HG03442 (cell line): ENCODE results near the gene SLC5A11.

Experiments used
- ATAC-seq: cut with Tn5 transposase; IDR thresholded peaks from one replicate; pipeline ENCODE4 v1.9.1; 2021; ENCODE audit warnings: mild to moderate bottlenecking, moderate library complexity; ENCODE audit not compliant: unreplicated experiment

The SLC5A11 gene

GRCh38 chr16:24915576-24915975 is 69.8 kb downstream of the SLC5A11 start:
- ATAC-seq: no peak

- no peak for ATAC-seq
These were observed 71.5 kb downstream of the SLC5A11 start for GRCh38 chr16:24917236-24917635.

- no peak for ATAC-seq
These were observed 72.1 kb downstream of the SLC5A11 start for GRCh38 chr16:24917891-24918290.

GRCh38 chr16:24918641-24919040 is 72.9 kb downstream of the SLC5A11 start:
- ATAC-seq: no peak

GRCh38 chr16:24919536-24919935 is 73.8 kb downstream of the SLC5A11 start:
- no peak for ATAC-seq

- no peak for ATAC-seq
These were observed 74.8 kb downstream of the SLC5A11 start for GRCh38 chr16:24920568-24920967.

- ATAC-seq: no peak
These were observed 75.5 kb downstream of the SLC5A11 start for GRCh38 chr16:24921229-24921628.

GRCh38 chr16:24925163-24925562 is 79.4 kb downstream of the SLC5A11 start:
- no peak for ATAC-seq

- ATAC-seq: no peak
These were observed 83.6 kb downstream of the SLC5A11 start for GRCh38 chr16:24929409-24929808.

GRCh38 chr16:24930440-24930839 is 84.7 kb downstream of the SLC5A11 start:
- ATAC-seq: no peak

- ATAC-seq: no peak
These were observed 85.3 kb downstream of the SLC5A11 start for GRCh38 chr16:24931091-24931490.

- no peak for ATAC-seq
These were observed 89.6 kb downstream of the SLC5A11 start for GRCh38 chr16:24935336-24935735.

- no peak for ATAC-seq
These were observed 90.4 kb downstream of the SLC5A11 start for GRCh38 chr16:24936151-24936550.

GRCh38 chr16:24939224-24939623 is 93.5 kb downstream of the SLC5A11 start:
- ATAC-seq: no peak

GRCh38 chr16:24939738-24940137 is 94.0 kb downstream of the SLC5A11 start:
- ATAC-seq: no peak

- no peak for ATAC-seq
These were observed 97.7 kb downstream of the SLC5A11 start for GRCh38 chr16:24943471-24943870.

- ATAC-seq: no peak
These were observed 98.4 kb downstream of the SLC5A11 start for GRCh38 chr16:24944206-24944605.

- no peak for ATAC-seq
These were observed 100.4 kb downstream of the SLC5A11 start for GRCh38 chr16:24946155-24946554.

GRCh38 chr16:24950275-24950674 is 104.5 kb downstream of the SLC5A11 start:
- ATAC-seq: no peak

GRCh38 chr16:24953306-24953705 is 107.5 kb downstream of the SLC5A11 start:
- ATAC-seq: no peak

- no peak for ATAC-seq
These were observed 108.0 kb downstream of the SLC5A11 start for GRCh38 chr16:24953721-24954120.

GRCh38 chr16:24954137-24954536 is 108.4 kb downstream of the SLC5A11 start:
- ATAC-seq: no peak

GRCh38 chr16:24955975-24956731 is 110.4 kb downstream of the SLC5A11 start:
- no peak for ATAC-seq
